ENCODE measurements around the gene BAIAP3. TPM values are rescaled to one million over a fixed set of nuclear protein-coding genes. Genes with fewer than 3 reads are reported as not detected.

BAIAP3 gene
- total RNA-seq, 6 donors from 2014 or later: 3.2 to 57.6 (median 11.5) TPM

DNA sequence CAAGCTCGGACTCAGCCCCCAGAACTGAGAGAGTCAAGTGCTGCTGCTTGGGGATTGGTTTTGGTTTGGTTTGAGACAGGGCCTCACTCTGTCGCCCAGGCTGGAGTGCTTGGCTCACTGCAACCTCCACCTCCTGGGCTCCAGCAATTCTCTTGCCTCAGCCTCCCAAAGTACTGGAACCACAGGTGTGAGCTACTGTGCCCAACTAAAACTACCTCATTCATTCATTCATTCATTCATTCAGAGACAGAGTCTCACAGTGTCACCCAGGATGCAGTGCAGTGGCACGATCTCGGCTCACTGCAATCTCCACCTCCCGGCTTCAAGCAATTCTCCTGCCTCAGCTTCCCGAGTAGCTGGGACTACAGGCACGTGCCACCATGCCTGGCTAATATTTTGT is 56.3 kb downstream of the BAIAP3 start:
- Histone ChIP-seq H3K27ac (no peak overlapping the region), H3K9me3 (no peaks in the 10 kb centered on the region), H3K4me3 (no peak overlapping the region), H3K4me1 (no peaks in the 10 kb centered on the region), H3K36me3 (peaks cover 28 to 89% (median 69%) of the 10 kb centered on the region in 4 donors), H3K27me3 (no peaks in the 10 kb centered on the region)
- WGBS, 2 donors: 92 to 96% methylated on average over 6 to 7 of the region's 7 CpGs
- no peak for TF ChIP-seq EP300 (IDR thresholded peaks at IDR 0.05)
- no peak for TF ChIP-seq POLR2AphosphoS5 (IDR thresholded peaks at IDR 0.05)
- TF ChIP-seq POLR2A (IDR thresholded peaks at IDR 0.05): no peak
- TF ChIP-seq, protein P1, sequence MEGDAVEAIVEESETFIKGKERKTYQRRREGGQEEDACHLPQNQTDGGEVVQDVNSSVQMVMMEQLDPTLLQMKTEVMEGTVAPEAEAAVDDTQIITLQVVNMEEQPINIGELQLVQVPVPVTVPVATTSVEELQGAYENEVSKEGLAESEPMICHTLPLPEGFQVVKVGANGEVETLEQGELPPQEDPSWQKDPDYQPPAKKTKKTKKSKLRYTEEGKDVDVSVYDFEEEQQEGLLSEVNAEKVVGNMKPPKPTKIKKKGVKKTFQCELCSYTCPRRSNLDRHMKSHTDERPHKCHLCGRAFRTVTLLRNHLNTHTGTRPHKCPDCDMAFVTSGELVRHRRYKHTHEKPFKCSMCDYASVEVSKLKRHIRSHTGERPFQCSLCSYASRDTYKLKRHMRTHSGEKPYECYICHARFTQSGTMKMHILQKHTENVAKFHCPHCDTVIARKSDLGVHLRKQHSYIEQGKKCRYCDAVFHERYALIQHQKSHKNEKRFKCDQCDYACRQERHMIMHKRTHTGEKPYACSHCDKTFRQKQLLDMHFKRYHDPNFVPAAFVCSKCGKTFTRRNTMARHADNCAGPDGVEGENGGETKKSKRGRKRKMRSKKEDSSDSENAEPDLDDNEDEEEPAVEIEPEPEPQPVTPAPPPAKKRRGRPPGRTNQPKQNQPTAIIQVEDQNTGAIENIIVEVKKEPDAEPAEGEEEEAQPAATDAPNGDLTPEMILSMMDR (IDR thresholded peaks at IDR 0.05): no peak
- ATAC-seq (ENCODE audit: low FRiP score in 2 of 2) (no peak), DNase-seq (no peak)

DNA sequence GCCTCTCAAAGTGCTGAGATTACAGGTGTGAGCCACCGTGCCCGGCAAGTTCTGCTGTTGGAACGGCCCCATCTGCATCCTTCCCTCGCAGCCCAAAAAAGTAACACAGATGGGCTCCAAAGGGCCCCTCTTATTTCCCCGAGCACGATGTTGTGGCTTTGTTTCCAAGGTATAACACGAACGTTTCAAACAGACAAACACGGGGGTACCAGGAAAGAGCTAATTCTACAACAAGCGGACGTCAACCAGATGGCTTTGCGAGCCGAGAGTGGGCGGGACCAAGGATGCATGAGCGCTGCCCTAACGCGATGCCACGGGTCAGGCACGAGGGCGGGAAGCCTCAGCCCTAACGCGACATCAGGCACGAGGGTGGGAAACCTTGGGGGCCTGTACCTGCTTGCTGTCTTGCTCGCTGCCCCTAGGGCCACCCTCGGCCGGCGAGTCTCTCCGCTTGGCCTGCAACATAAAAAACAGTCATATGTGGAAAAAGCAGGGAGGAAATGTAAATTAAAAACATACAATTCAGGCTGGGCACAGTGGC is 56.9 kb downstream of the BAIAP3 start:
- TF ChIP-seq POLR2AphosphoS5 (IDR thresholded peaks at IDR 0.05) (no peak), POLR2A (IDR thresholded peaks at IDR 0.05) (no peak), EP300 (IDR thresholded peaks at IDR 0.05) (no peak)
- TF ChIP-seq, protein P1 (IDR thresholded peaks at IDR 0.05): no peak
- Histone ChIP-seq H3K4me1 (no peaks in the 10 kb centered on the region), H3K4me3 (no peak overlapping the region), H3K27me3 (no peaks in the 10 kb centered on the region), H3K9me3 (no peaks in the 10 kb centered on the region), H3K36me3 (peaks cover 22 to 85% (median 65%) of the 10 kb centered on the region in 4 donors), H3K27ac (no peak overlapping the region)
- ATAC-seq (ENCODE audit: low FRiP score in 2 of 2) (no peak), DNase-seq (no peak)
- 84 to 86% methylated on average over 27 to 28 of the region's 28 CpGs for WGBS, 2 donors

DNA sequence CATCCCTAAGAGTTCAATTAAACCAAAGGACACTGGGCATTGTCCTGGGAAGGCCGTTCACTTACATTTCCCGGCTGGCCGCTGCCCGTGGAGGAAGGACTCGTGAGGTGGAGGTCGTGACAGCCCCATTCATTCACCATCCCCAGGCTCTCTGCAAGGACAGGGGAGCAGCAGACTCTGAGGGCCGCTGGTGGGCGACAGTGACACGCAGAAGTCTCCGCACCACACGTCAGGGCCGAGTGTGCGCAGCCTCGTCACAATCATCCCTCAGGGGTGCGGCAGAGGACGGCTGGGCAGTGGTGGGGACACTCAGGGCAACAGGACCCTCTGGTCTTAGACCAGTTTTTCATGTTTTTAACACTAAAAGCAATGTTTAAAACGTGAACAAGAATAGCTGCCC is 59.4 kb downstream of the BAIAP3 start:
- no peaks in the 10 kb centered on the region for H3K4me1 ChIP-seq
- TF ChIP-seq EP300 (IDR thresholded peaks at IDR 0.05) (no peak), POLR2A (IDR thresholded peaks at IDR 0.05) (no peak), POLR2AphosphoS5 (IDR thresholded peaks at IDR 0.05) (no peak)
- TF ChIP-seq, protein P1 (IDR thresholded peaks at IDR 0.05): no peak
- no peak overlapping the region for H3K27ac ChIP-seq
- 93 to 94% methylated on average over 15 to 17 of the region's 17 CpGs for WGBS, 2 donors
- H3K27me3 ChIP-seq: no peaks in the 10 kb centered on the region
- no peaks in the 10 kb centered on the region for H3K9me3 ChIP-seq
- no peak overlapping the region for H3K4me3 ChIP-seq
- ATAC-seq (ENCODE audit: low FRiP score in 2 of 2) (no peak), DNase-seq (no peak)
- H3K36me3 ChIP-seq: peaks cover 21 to 87% (median 66%) of the 10 kb centered on the region in 4 donors

DNA sequence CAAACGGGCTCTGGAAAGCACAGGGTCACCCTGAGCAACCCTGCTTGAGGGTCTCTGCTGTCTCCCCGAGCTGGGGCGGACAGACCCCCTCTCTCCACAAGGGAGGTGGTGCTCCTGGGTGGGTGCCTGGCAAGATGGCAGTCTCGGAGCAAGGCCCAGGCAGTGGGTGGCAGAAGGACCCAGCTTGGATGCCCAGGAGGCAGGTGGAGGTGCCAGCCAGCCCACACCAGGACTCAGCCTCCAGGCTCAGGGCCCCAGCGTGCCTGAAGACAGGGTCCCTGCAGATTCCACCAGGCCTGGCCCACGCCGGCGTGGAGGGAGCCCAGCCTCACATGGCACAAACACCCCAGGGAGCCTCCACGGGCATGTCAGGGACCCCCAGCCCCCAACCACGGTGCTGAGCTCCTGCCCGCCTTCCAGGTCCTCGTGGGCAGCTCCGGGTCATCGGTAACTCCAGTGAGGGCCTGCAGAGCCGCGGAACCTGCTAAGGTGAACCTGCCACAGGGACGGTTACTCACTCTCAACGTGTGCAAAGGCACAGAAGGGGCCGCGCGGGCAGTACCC is 60.2 kb downstream of the BAIAP3 start:
- no peak for ATAC-seq (ENCODE audit: low FRiP score in 2 of 2)
- TF ChIP-seq EP300 (IDR thresholded peaks at IDR 0.05) (no peak), POLR2AphosphoS5 (IDR thresholded peaks at IDR 0.05) (no peak), POLR2A (IDR thresholded peaks at IDR 0.05) (no peak)
- TF ChIP-seq, protein P1 (IDR thresholded peaks at IDR 0.05): no peak
- H3K27ac ChIP-seq: no peak overlapping the region
- no peak overlapping the region for H3K4me3 ChIP-seq
- H3K9me3 ChIP-seq: no peaks in the 10 kb centered on the region
- no peak for DNase-seq
- no peaks in the 10 kb centered on the region for H3K4me1 ChIP-seq
- H3K27me3 ChIP-seq: no peaks in the 10 kb centered on the region
- 95% methylated on average over 11 to 15 of the region's 21 CpGs for WGBS, 2 donors
- H3K36me3 ChIP-seq: peaks cover 22 to 87% (median 68%) of the 10 kb centered on the region in 4 donors
